Gastroesophageal sphincter (tissue), 3 donors: Measurements from ENCODE around the gene DCDC2B.

ENCODE experiments used
- CTCF ChIP-seq, 4 experiments: fragments of 200-600 bp in 2 of 4; fragments of 450-650 bp in 2 of 4; sonication (generic) in 1 of 4; IDR thresholded peaks; one replicate each; pipeline ENCODE4 v1.5.1; 2017 to 2019; ENCODE audit warnings: antibody characterized with exemption in 4 of 4, mild to moderate bottlenecking in 2 of 4, moderate library complexity in 2 of 4
- EP300 ChIP-seq: sonication (generic); formaldehyde crosslinking; IDR thresholded peaks from one replicate; pipeline ENCODE4 v1.6.1; 2017; ENCODE audit warnings: antibody characterized with exemption, mild to moderate bottlenecking
- POLR2A ChIP-seq, 2 donors: fragments of 450-650 bp; IDR thresholded peaks; one replicate each; pipeline ENCODE4 v1.6.1; 2017; ENCODE audit warnings: antibody characterized with exemption in 2 of 2, mild to moderate bottlenecking in 2 of 2, moderate library complexity in 1 of 2
- POLR2AphosphoS5 ChIP-seq: sonication (generic); formaldehyde crosslinking; IDR thresholded peaks from one replicate; pipeline ENCODE4 v1.6.1; 2017; ENCODE audit warnings: antibody characterized with exemption

GRCh38 chr1:32208469-32208868 is 420 bp upstream of the DCDC2B start:
- no peak for TF ChIP-seq CTCF (IDR thresholded peaks at IDR 0.05)
- no peak for TF ChIP-seq POLR2AphosphoS5
- no peak for TF ChIP-seq POLR2A (IDR thresholded peaks at IDR 0.05)
- no peak for TF ChIP-seq EP300
